IMR-90 (cell line): ENCODE results near the gene YAE1. TPM values are rescaled to one million over a fixed set of nuclear protein-coding genes. Genes with fewer than 3 reads are reported as not detected.

Source experiments
- ATAC-seq: fragments of 200-7000 bp; cut with Tn5 transposase; 2 replicates; pipeline ENCODE4 v1.9.1; 2020; ENCODE audit warnings: low read depth, mild to moderate bottlenecking, moderate library complexity
- BruUV-seq: library from RNA; stranded (reverse); fragments of 400-500 nt; replicated peaks from 2 replicates; lab custom pipeline; 2021; lab: Mats Ljungman, UMichigan
- CTCF ChIA-PET: fragments of 300-600 bp; formaldehyde crosslinking; extraction: SDS; loops from one replicate; lab custom pipeline; 2021; ENCODE audit warnings: antibody characterized with exemption; lab: Yijun Ruan, JAX
- POLR2A ChIA-PET: fragments of 300-600 bp; sonication (Branson Sonifier 250); formaldehyde crosslinking; loops from one replicate; lab custom pipeline; 2022; ENCODE audit warnings: antibody characterized with exemption; ENCODE audit not compliant: unreplicated experiment; lab: Charles Lee
- DNase-seq: peaks from one replicate; pipeline ENCODE4 v3.0.0; 2013
- H2AFZ ChIP-seq: replicated peaks from 2 replicates; pipeline ENCODE3; 2013; ENCODE audit warnings: low read length, mild to moderate bottlenecking; ENCODE audit not compliant: poor library complexity
- H2AK5ac ChIP-seq: 2 replicates; pipeline ENCODE4 v1.6.1; 2013; ENCODE audit warnings: low read depth, low read length, inconsistent platforms
- H2AK9ac ChIP-seq: replicated peaks from 2 replicates; pipeline ENCODE3; 2013; ENCODE audit warnings: mild to moderate bottlenecking, low read depth, low read length, moderate library complexity; ENCODE audit not compliant: poor library complexity
- H2BK120ac ChIP-seq: 2 replicates; pipeline ENCODE4 v1.6.1; 2013; ENCODE audit warnings: low read depth, low read length, inconsistent platforms
- H2BK15ac ChIP-seq: 3 replicates; pipeline ENCODE4 v1.6.1; 2013; ENCODE audit warnings: low read depth, low read length, inconsistent platforms
- H2BK20ac ChIP-seq: 2 replicates; pipeline ENCODE4 v1.6.1; 2013; ENCODE audit warnings: low read depth, mild to moderate bottlenecking, inconsistent platforms, low read length, moderate library complexity
- H2BK5ac ChIP-seq: 2 replicates; pipeline ENCODE4 v1.6.1; 2013; ENCODE audit warnings: mild to moderate bottlenecking, low read depth, low read length, inconsistent platforms; ENCODE audit not compliant: poor library complexity, severe bottlenecking
- H3K14ac ChIP-seq: replicated peaks from 2 replicates; pipeline ENCODE4 v1.6.1; 2013; ENCODE audit warnings: low read depth, low read length, inconsistent platforms
- H3K18ac ChIP-seq: 2 replicates; pipeline ENCODE4 v1.6.1; 2013; ENCODE audit warnings: low read depth, low read length, control low read depth
- H3K23ac ChIP-seq: 2 replicates; pipeline ENCODE4 v1.6.1; 2013; ENCODE audit warnings: low read depth, low read length, inconsistent platforms
- H3K27ac ChIP-seq: 2 replicates; pipeline ENCODE4 v1.5.1; 2013; ENCODE audit warnings: mild to moderate bottlenecking, control low read depth, low read length; ENCODE audit not compliant: insufficient read depth
- H3K27me3 ChIP-seq: 2 replicates; pipeline ENCODE4 v1.6.1; 2013; ENCODE audit warnings: low read length; ENCODE audit not compliant: control insufficient read depth, insufficient read depth
- H3K36me3 ChIP-seq: 2 replicates; pipeline ENCODE4 v1.6.1; 2013; ENCODE audit warnings: low read length, mixed read lengths; ENCODE audit not compliant: control insufficient read depth, insufficient read depth
- H3K4ac ChIP-seq: 2 replicates; pipeline ENCODE4 v1.6.1; 2013; ENCODE audit warnings: low read depth, low read length, inconsistent platforms
- H3K4me1 ChIP-seq: 2 replicates; pipeline ENCODE4 v1.6.1; 2013; ENCODE audit warnings: low read length, mixed read lengths; ENCODE audit not compliant: control insufficient read depth, insufficient read depth
- H3K4me2 ChIP-seq: 2 replicates; pipeline ENCODE4 v1.6.1; 2013; ENCODE audit warnings: low read depth, mild to moderate bottlenecking, control low read depth, low read length, moderate library complexity
- H3K4me3 ChIP-seq: 2 replicates; pipeline ENCODE4 v1.5.1; 2013; ENCODE audit warnings: low read depth, mild to moderate bottlenecking, control low read depth, low read length, moderate library complexity; ENCODE audit not compliant: insufficient read depth
- H3K56ac ChIP-seq: 2 replicates; pipeline ENCODE4 v1.6.1; 2013; ENCODE audit warnings: low read length, inconsistent platforms; ENCODE audit not compliant: insufficient read depth; ENCODE audit errors: extremely low read depth
- H3K79me1 ChIP-seq, 2 experiments: 2 replicates each; pipeline ENCODE4 v1.6.1; 2013; ENCODE audit warnings: low read length in 2 of 2, inconsistent platforms in 1 of 2, low read depth in 1 of 2
- H3K9ac ChIP-seq: 2 replicates; pipeline ENCODE4 v1.6.1; 2013; ENCODE audit warnings: low read depth, low read length, control low read depth
- H3K9me1 ChIP-seq: 2 replicates; pipeline ENCODE4 v1.6.1; 2013; ENCODE audit warnings: low read length, inconsistent platforms; ENCODE audit not compliant: insufficient read depth
- H3K9me3 ChIP-seq: 2 replicates; pipeline ENCODE4 v1.6.1; 2013; ENCODE audit warnings: low read length; ENCODE audit not compliant: control insufficient read depth, insufficient read depth
- H4K20me1 ChIP-seq: 2 replicates; pipeline ENCODE4 v1.6.1; 2013; ENCODE audit warnings: low read length, inconsistent platforms; ENCODE audit not compliant: insufficient read depth
- H4K5ac ChIP-seq: 2 replicates; pipeline ENCODE4 v1.6.1; 2013; ENCODE audit warnings: mild to moderate bottlenecking, low read depth, low read length, control low read depth
- H4K8ac ChIP-seq, 2 experiments: 2 replicates each; pipeline ENCODE4 v1.6.1; 2013; ENCODE audit warnings: low read depth in 2 of 2, low read length in 2 of 2, control low read depth in 1 of 2, inconsistent platforms in 1 of 2
- H4K91ac ChIP-seq: 2 replicates; pipeline ENCODE4 v1.6.1; 2013; ENCODE audit warnings: low read depth, low read length, inconsistent platforms; ENCODE audit not compliant: insufficient read depth
- BHLHE40 ChIP-seq: fragments of 150-350 bp; IDR thresholded peaks from 2 replicates; pipeline ENCODE4 v1.6.1; 2016; ENCODE audit warnings: mild to moderate bottlenecking, low read depth, low read length
- CEBPB ChIP-seq: IDR thresholded peaks from 2 replicates; pipeline ENCODE4 v1.6.1; 2012; ENCODE audit warnings: low read depth, low read length, improper control_type of control experiment
- CHD1 ChIP-seq: IDR thresholded peaks from 2 replicates; pipeline ENCODE4 v1.6.1; 2012; ENCODE audit warnings: low read depth, low read length, improper control_type of control experiment
- CTCF ChIP-seq: conservative IDR thresholded peaks from 2 replicates; pipeline ENCODE4 v1.5.1; 2012; ENCODE audit warnings: mild to moderate bottlenecking, low read depth, low read length, improper control_type of control experiment
- FOS ChIP-seq: fragments of 150-350 bp; IDR thresholded peaks from 2 replicates; pipeline ENCODE4 v1.6.1; 2016; ENCODE audit warnings: low read depth, low read length
- MAFK ChIP-seq: IDR thresholded peaks from 2 replicates; pipeline ENCODE4 v1.6.1; 2012; ENCODE audit warnings: low read depth, low read length, improper control_type of control experiment
- MAZ ChIP-seq: IDR thresholded peaks from 2 replicates; pipeline ENCODE4 v1.6.1; 2012; ENCODE audit warnings: low read depth, mild to moderate bottlenecking, low read length, improper control_type of control experiment, moderate library complexity, borderline replicate concordance
- MXI1 ChIP-seq: IDR thresholded peaks from 2 replicates; pipeline ENCODE4 v1.6.1; 2012; ENCODE audit warnings: low read depth, mild to moderate bottlenecking, low read length, moderate library complexity, borderline replicate concordance
- NFE2L2 ChIP-seq: fragments of 150-350 bp; IDR thresholded peaks from 2 replicates; pipeline ENCODE4 v1.6.1; 2016; ENCODE audit warnings: low read depth, mild to moderate bottlenecking, low read length
- POLR2A ChIP-seq: IDR thresholded peaks from 2 replicates; pipeline ENCODE4 v1.6.1; 2012; ENCODE audit warnings: mild to moderate bottlenecking, low read depth, low read length
- RAD21 ChIP-seq: IDR thresholded peaks from 2 replicates; pipeline ENCODE4 v1.6.1; 2012; ENCODE audit warnings: low read length, improper control_type of control experiment
- RCOR1 ChIP-seq: IDR thresholded peaks from 2 replicates; pipeline ENCODE4 v1.6.1; 2012; ENCODE audit warnings: mild to moderate bottlenecking, low read length, improper control_type of control experiment; ENCODE audit not compliant: insufficient replicate concordance
- RFX5 ChIP-seq: IDR thresholded peaks from 2 replicates; pipeline ENCODE4 v1.8.0; 2012; ENCODE audit warnings: low read depth, mild to moderate bottlenecking, low read length, moderate library complexity
- SMC3 ChIP-seq: fragments of 150-350 bp; IDR thresholded peaks from 2 replicates; pipeline ENCODE4 v1.6.1; 2016; ENCODE audit warnings: low read depth, mild to moderate bottlenecking, antibody characterized with exemption, low read length, moderate library complexity
- USF2 ChIP-seq: fragments of 150-350 bp; IDR thresholded peaks from 2 replicates; pipeline ENCODE4 v1.6.1; 2017; ENCODE audit warnings: mild to moderate bottlenecking, antibody characterized with exemption, low read length, low read depth
- WGBS, 2 experiments: methylation state at CpG; one replicate each; pipeline versions ENCODE4 v1.1.5 to v1.1.7; 2013; ENCODE audit warnings: missing lambda C conversion rate in 2 of 2; ENCODE audit not compliant: insufficient read length in 1 of 2; ENCODE audit errors: extremely low coverage in 2 of 2; 5-methylcytosine and 5-hydroxymethylcytosine counted together
- dilution Hi-C: fragments of 300-500 bp; cut with HindIII; formaldehyde crosslinking; loops from one replicate; pipeline ENCODE4 v1.14.3; 2018; ENCODE audit warnings: low sequenced_read_pairs; ENCODE audit not compliant: unreplicated experiment
- in situ Hi-C: fragments of 300-500 bp; cut with MboI; formaldehyde crosslinking; loops from 3 replicates; pipeline ENCODE4 v1.14.3; 2019; ENCODE audit warnings: low sequenced_read_pairs, inconsistent platforms, mixed read lengths
- intact Hi-C: fragments of 100-400 bp; cut with micrococcal nuclease; formaldehyde crosslinking; loops from 2 replicates; pipeline ENCODE4 v1.10.0; 2022
- polyA plus RNA-seq, 3 experiments: library from polyadenylated mRNA; depleted of rRNA; stranded (reverse); fragments of >200 nt; gene quantifications; 2 replicates each; pipeline ENCODE4 v1.2.3, GENCODE V29; 2012; ENCODE audit warnings: low replicate concordance in 1 of 3
- total RNA-seq: library from RNA; depleted of rRNA; stranded (reverse); fragments of >200 nt; gene quantifications from 2 replicates; pipeline ENCODE4 v1.2.3, GENCODE V29; 2012

The YAE1 gene
- total and polyA plus RNA-seq, 2 of the 4 experiments (the other 2 are of a cell fraction), result 28.6 to 36.7 TPM

GRCh38 chr7:39560408-39560807, 5.8 kb upstream of the YAE1 start:
- Histone ChIP-seq H4K20me1 (no peaks in the 10 kb centered on the region), H3K9ac (no peak overlapping the region), H3K27me3 (peaks cover 6% of the 10 kb centered on the region), H3K18ac (no peak overlapping the region), H4K8ac (no peak overlapping the region), H2BK15ac (no peak overlapping the region), H3K4me3 (no peak overlapping the region), H3K23ac (no peak overlapping the region), H2AK9ac (no peak overlapping the region), H3K56ac (no peak overlapping the region), H3K36me3 (no peaks in the 10 kb centered on the region), H2AFZ (no peak overlapping the region), H3K27ac (no peak overlapping the region), H3K9me1 (no peaks in the 10 kb centered on the region), H3K14ac (no peak overlapping the region), H3K4ac (no peak overlapping the region), H2AK5ac (no peak overlapping the region), H3K4me1 (no peaks in the 10 kb centered on the region), H2BK120ac (no peak overlapping the region), H3K4me2 (no peak overlapping the region), H4K91ac (no peak overlapping the region), H3K9me3 (no peaks in the 10 kb centered on the region), H3K79me1 (peaks cover 0 to under 1% of the 10 kb centered on the region in 2 experiments; a peak in 1 of 4 replicates), H4K5ac (no peak overlapping the region), H2BK5ac (no peak overlapping the region), H2BK20ac (no peak overlapping the region)
- no peak for DNase-seq
- no CpG with 5 or more reads among the region's 1 CpG for WGBS, 2 experiments
- ATAC-seq, result no peak
- intact Hi-C loops (no loop called here), dilution Hi-C loops (no loop called here), in situ Hi-C loops (no loop called here)
- CTCF ChIA-PET, result no interaction called here
- TF ChIP-seq USF2, result no peak
- TF ChIP-seq RAD21, result no peak
- TF ChIP-seq RCOR1, result no peak
- TF ChIP-seq MAFK, result no peak
- no peak for TF ChIP-seq CHD1
- no peak for TF ChIP-seq POLR2A
- no peak for TF ChIP-seq MXI1
- no peak for TF ChIP-seq CTCF
- TF ChIP-seq CEBPB, result no peak
- TF ChIP-seq FOS, result no peak
- no peak for TF ChIP-seq SMC3
- no peak for TF ChIP-seq MAZ
- no peak for TF ChIP-seq BHLHE40
- no peak for TF ChIP-seq NFE2L2
- TF ChIP-seq RFX5, result no peak
- BruUV-seq, result no TSS peak
- POLR2A ChIA-PET, result no interaction called here
